Thoracic aorta (tissue), 2 donors: ENCODE measurements around the gene NFIA. TPM values are rescaled to one million over a fixed set of nuclear protein-coding genes. Genes with fewer than 3 reads are reported as not detected.

Experiments
- ATAC-seq: fragments of 150-250 bp; one replicate; pipeline ENCODE4 v1.8.0; 2017; ENCODE audit warnings: low read depth; ENCODE audit not compliant: insufficient number of reproducible peaks, low FRiP score
- DNase-seq: peaks from one replicate; pipeline ENCODE4 v3.0.0-alpha.2; 2020; ENCODE audit warnings: low spot score
- H3K27ac ChIP-seq, 2 donors: fragments of 200-600 bp; sonication (generic); 1 replicate in 1 of 2; 2 replicates in 1 of 2; pipeline ENCODE4 v1.5.1; 2016; ENCODE audit warnings: mild to moderate bottlenecking in 2 of 2, moderate library complexity in 2 of 2
- H3K27me3 ChIP-seq: fragments of 200-600 bp; sonication (generic); replicated peaks from 2 replicates; pipeline ENCODE4 v1.6.0; 2016; ENCODE audit warnings: mild to moderate bottlenecking; ENCODE audit not compliant: insufficient read depth
- H3K36me3 ChIP-seq: fragments of 200-600 bp; sonication (generic); one replicate; pipeline ENCODE4 v1.5.1; 2016
- H3K4me1 ChIP-seq, 2 donors: fragments of 200-600 bp; sonication (generic); 1 replicate in 1 of 2; 2 replicates in 1 of 2; pipeline versions ENCODE4 v1.5.1 to v1.6.0; 2016; ENCODE audit warnings: low read depth in 2 of 2, mild to moderate bottlenecking in 1 of 2; ENCODE audit not compliant: control insufficient read depth in 1 of 2
- H3K4me3 ChIP-seq: fragments of 200-600 bp; sonication (generic); 2 replicates; pipeline ENCODE4 v1.5.1; 2016; ENCODE audit warnings: mild to moderate bottlenecking
- H3K9me3 ChIP-seq: fragments of 200-600 bp; sonication (generic); 2 replicates; pipeline ENCODE4 v1.5.1; 2016
- total RNA-seq, 2 donors: library from RNA; depleted of rRNA; stranded (reverse); fragments of >200 nt; gene quantifications; one replicate each; pipeline versions ENCODE4 v1.1.0 to v1.2.3, GENCODE V29; 2016
- TF ChIP-seq, protein P1 (sequence below): fragments of 200-600 bp; sonication (generic); IDR thresholded peaks from one replicate; pipeline ENCODE4 v1.5.1; 2019; ENCODE audit warnings: antibody characterized with exemption

Gene NFIA
- total RNA-seq, 2 donors from 2014 or later = 99.8 to 118 TPM

- TF ChIP-seq, protein P1, sequence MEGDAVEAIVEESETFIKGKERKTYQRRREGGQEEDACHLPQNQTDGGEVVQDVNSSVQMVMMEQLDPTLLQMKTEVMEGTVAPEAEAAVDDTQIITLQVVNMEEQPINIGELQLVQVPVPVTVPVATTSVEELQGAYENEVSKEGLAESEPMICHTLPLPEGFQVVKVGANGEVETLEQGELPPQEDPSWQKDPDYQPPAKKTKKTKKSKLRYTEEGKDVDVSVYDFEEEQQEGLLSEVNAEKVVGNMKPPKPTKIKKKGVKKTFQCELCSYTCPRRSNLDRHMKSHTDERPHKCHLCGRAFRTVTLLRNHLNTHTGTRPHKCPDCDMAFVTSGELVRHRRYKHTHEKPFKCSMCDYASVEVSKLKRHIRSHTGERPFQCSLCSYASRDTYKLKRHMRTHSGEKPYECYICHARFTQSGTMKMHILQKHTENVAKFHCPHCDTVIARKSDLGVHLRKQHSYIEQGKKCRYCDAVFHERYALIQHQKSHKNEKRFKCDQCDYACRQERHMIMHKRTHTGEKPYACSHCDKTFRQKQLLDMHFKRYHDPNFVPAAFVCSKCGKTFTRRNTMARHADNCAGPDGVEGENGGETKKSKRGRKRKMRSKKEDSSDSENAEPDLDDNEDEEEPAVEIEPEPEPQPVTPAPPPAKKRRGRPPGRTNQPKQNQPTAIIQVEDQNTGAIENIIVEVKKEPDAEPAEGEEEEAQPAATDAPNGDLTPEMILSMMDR = no peak
- peaks cover 28 to 69% of the 10 kb centered on the region in 2 donors for H3K4me1 ChIP-seq
- H3K4me3 ChIP-seq = no peak overlapping the region
- DNase-seq = no peak
- no peaks in the 10 kb centered on the region for H3K27me3 ChIP-seq
- no peaks in the 10 kb centered on the region for H3K36me3 ChIP-seq
- no peaks in the 10 kb centered on the region for H3K9me3 ChIP-seq
- no peak for ATAC-seq
- H3K27ac ChIP-seq = no peak overlapping the region
Measured at GRCh38 chr1:61114178-61114870, 32.0 kb downstream of the NFIA start.

- DNase-seq (no peak), ATAC-seq (no peak)
- Histone ChIP-seq H3K36me3 (no peaks in the 10 kb centered on the region), H3K9me3 (no peaks in the 10 kb centered on the region), H3K4me1 (peaks cover 25 to 71% of the 10 kb centered on the region in 2 donors), H3K4me3 (no peak overlapping the region), H3K27ac (no peak overlapping the region), H3K27me3 (no peaks in the 10 kb centered on the region)
- TF ChIP-seq, protein P1 = no peak
Measured at GRCh38 chr1:61115436-61115835, 33.1 kb downstream of the NFIA start.

DNA sequence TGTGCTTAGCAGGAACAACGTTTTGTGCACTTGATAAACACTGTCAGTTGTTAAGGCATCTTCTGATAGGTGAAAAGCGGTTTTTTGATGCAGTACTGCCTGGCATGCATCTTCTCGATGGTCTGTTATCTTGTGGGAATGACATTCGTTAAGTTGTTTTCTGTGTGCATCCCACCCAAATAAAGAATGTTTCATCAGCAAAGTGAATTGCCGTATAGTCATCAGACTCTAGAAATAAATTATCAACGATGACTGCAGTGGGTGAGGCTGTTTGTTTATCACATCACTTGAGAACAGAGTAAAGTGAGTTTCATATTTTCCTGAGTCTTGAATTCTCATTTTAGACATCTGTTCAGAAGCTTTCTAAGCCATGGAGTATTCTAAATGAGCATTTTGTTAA lies 34.1 kb downstream of the NFIA start:
- no peak overlapping the region for H3K27ac ChIP-seq
- TF ChIP-seq, protein P1 = no peak
- ATAC-seq = no peak
- no peaks in the 10 kb centered on the region for H3K9me3 ChIP-seq
- no peak overlapping the region for H3K4me3 ChIP-seq
- H3K27me3 ChIP-seq = no peaks in the 10 kb centered on the region
- H3K4me1 ChIP-seq = peaks cover 21 to 71% of the 10 kb centered on the region in 2 donors
- DNase-seq = no peak
- no peaks in the 10 kb centered on the region for H3K36me3 ChIP-seq

- no peak for ATAC-seq
- peaks cover 21 to 75% of the 10 kb centered on the region in 2 donors for H3K4me1 ChIP-seq
- no peak overlapping the region for H3K27ac ChIP-seq
Measured at GRCh38 chr1:61117283-61117682, 34.9 kb downstream of the NFIA start.

GRCh38 chr1:61119085-61119484 lies 36.7 kb downstream of the NFIA start:
- TF ChIP-seq, protein P1 = no peak

More at GRCh38 chr1:61117283-61117682, 34.9 kb downstream of the NFIA start:
- no peak overlapping the region for H3K4me3 ChIP-seq
- H3K36me3 ChIP-seq = no peaks in the 10 kb centered on the region
- no peak for DNase-seq
- H3K9me3 ChIP-seq = no peaks in the 10 kb centered on the region
- no peaks in the 10 kb centered on the region for H3K27me3 ChIP-seq
- TF ChIP-seq, protein P1 = no peak

More at GRCh38 chr1:61119085-61119484, 36.7 kb downstream of the NFIA start:
- H3K27ac ChIP-seq = no peak overlapping the region
- H3K36me3 ChIP-seq = no peaks in the 10 kb centered on the region
- peaks cover 35 to 93% of the 10 kb centered on the region in 2 donors for H3K4me1 ChIP-seq
- ATAC-seq = no peak
- DNase-seq = no peak
- H3K27me3 ChIP-seq = no peaks in the 10 kb centered on the region
- H3K4me3 ChIP-seq = no peak overlapping the region
- no peaks in the 10 kb centered on the region for H3K9me3 ChIP-seq
